ENCODE data around the gene C6orf15. TPM values are rescaled to one million over a fixed set of nuclear protein-coding genes. Genes with fewer than 3 reads are reported as not detected.
"Not testable (repeated sequence)": the region's sequence is repeated elsewhere in the genome, so short reads cannot be mapped to it uniquely, and the experiment has no call there.

The C6orf15 gene
- total RNA-seq, 1 donor = not detected

DNA sequence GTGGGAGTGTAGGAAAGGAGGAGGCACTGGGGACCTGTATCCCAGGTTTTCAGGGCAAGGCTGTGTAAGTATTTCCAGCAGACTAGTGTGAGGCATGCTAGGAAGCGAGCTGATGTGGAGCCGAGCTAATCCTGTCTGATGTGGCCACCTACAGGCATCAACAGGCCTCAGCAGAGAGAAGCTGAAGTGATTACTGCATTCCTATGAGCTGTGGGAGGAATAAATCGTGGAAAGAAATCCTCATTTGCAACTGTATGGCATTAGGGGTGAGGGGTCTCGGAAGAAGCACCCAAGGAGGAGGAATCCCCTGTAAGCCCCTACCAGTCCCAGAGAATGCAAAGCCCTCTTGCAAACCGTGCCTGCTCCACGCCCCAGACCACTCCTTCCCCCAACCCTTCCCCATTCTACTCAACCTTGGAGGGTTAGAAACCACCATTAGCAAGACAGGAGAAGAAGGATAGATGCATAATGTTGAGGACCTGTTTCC lies 41.6 kb downstream of the C6orf15 start:
- Histone ChIP-seq H3K27ac (ENCODE audit: low read depth, low read length) (no peak overlapping the region), H3K4me2 (ENCODE audit: insufficient read depth, low read length) (no peak overlapping the region), H3K27me3 (ENCODE audit: insufficient read depth, low read length) (no peaks in the 10 kb centered on the region), H4K20me1 (ENCODE audit: insufficient read depth, low read length) (no peaks in the 10 kb centered on the region), H3K79me2 (ENCODE audit: insufficient read depth, low read length) (no peaks in the 10 kb centered on the region), H3K36me3 (ENCODE audit: insufficient read depth, low read length) (no peaks in the 10 kb centered on the region), H2AFZ (ENCODE audit: low read length) (peak overlapping the region; percentile 54), H3K4me1 (ENCODE audit: insufficient read depth, low read length) (peaks cover 17% of the 10 kb centered on the region), H3K9me3 (ENCODE audit: low read depth, low read length) (no peaks in the 10 kb centered on the region), H3K4me3 (ENCODE audit: insufficient read depth, low read length) (no peak overlapping the region)
- peak; percentile 95 for DNase-seq (ENCODE audit: insufficient read length, low spot score, missing footprints)
- TF ChIP-seq, protein P1, sequence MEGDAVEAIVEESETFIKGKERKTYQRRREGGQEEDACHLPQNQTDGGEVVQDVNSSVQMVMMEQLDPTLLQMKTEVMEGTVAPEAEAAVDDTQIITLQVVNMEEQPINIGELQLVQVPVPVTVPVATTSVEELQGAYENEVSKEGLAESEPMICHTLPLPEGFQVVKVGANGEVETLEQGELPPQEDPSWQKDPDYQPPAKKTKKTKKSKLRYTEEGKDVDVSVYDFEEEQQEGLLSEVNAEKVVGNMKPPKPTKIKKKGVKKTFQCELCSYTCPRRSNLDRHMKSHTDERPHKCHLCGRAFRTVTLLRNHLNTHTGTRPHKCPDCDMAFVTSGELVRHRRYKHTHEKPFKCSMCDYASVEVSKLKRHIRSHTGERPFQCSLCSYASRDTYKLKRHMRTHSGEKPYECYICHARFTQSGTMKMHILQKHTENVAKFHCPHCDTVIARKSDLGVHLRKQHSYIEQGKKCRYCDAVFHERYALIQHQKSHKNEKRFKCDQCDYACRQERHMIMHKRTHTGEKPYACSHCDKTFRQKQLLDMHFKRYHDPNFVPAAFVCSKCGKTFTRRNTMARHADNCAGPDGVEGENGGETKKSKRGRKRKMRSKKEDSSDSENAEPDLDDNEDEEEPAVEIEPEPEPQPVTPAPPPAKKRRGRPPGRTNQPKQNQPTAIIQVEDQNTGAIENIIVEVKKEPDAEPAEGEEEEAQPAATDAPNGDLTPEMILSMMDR (IDR thresholded peaks at IDR 0.05; ENCODE audit: extremely low read depth, low read depth, low read length) = peak; percentile 84

DNA sequence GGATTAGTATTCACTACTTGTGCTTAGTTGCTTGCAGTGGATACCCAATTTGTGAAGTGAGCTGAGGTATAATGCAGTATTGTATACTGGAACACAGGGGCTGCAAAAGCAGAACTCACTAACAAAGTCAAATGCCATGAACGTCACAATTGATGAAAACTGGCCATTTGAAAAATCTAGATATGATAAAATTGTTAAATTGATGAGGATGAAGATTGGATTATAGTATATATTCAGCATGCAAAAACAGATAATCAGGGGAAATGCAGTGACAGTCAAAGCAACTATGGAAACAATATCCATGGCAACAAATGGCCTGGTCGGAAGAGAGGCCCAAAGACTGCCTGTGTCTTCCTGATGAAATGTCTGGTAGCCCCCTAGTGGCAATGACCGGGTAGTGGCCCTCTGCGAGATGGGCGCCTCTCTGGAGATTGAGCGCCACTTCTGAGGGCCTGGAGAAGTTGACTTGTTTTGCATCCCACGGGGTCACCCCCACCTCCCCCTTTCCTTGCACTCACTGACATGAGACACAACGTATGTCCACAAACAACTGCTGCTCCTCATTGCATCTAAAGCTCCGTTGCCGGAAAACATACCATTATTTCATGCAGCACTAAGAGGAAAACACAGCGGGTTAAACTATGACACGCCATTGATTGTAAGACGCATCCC lies 43.6 kb downstream of the C6orf15 start:
- peak; percentile 93 for DNase-seq (ENCODE audit: insufficient read length, low spot score, missing footprints)
- peaks cover 11% of the 10 kb centered on the region for H3K4me1 ChIP-seq (ENCODE audit: insufficient read depth, low read length)

DNA sequence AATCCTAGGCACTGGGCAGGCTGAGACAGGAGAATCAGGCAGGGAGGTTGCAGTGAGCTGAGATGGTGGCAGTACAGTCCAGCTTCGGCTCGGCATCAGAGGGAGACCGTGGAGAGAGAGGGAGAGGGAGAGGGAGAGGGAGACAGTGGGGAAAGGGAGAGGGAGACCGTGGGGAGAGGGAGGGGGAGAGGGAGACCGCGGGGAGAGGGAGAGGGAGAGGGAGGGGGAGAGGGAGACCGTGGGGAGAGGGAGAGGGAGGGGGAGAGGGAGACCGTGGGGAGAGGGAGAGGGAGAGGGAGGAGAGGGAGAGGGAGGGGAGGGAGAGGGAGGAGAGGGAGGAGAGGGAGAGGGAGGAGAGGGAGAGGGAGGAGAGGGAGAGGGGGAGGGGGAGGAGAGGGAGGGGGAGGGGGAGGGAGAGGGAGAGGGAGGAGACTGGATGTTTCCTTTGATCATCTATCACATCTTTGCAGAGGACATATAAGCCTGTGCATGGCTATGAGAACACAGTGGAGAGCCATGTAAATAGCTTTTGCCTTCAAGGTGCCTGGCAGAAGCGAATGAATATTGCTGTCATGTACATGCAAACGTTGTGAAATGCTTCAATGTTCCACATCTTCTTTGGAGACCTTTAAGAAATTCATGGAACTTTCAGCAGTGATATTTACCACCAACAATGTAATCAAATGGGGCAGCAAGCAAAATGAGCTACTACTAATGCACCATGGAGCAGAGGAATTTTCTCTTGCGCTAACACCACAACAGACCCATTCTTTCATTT lies 44.3 kb downstream of the C6orf15 start:
- peaks cover 10% of the 10 kb centered on the region for H3K4me1 ChIP-seq (ENCODE audit: insufficient read depth, low read length)
- not testable (repeated sequence) for H4K20me1 ChIP-seq (ENCODE audit: insufficient read depth, low read length); H3K27me3 ChIP-seq (ENCODE audit: insufficient read depth, low read length); H3K4me2 ChIP-seq (ENCODE audit: insufficient read depth, low read length); H3K79me2 ChIP-seq (ENCODE audit: insufficient read depth, low read length); H2AFZ ChIP-seq (ENCODE audit: low read length); H3K27ac ChIP-seq (ENCODE audit: low read depth, low read length); H3K36me3 ChIP-seq (ENCODE audit: insufficient read depth, low read length); H3K4me3 ChIP-seq (ENCODE audit: insufficient read depth, low read length); H3K9me3 ChIP-seq (ENCODE audit: low read depth, low read length); DNase-seq (ENCODE audit: insufficient read length, low spot score, missing footprints)

More for the DNA sequence above, 43.6 kb downstream of the C6orf15 start:
- H3K27me3 ChIP-seq (ENCODE audit: insufficient read depth, low read length) = no peaks in the 10 kb centered on the region
- H3K79me2 ChIP-seq (ENCODE audit: insufficient read depth, low read length) = no peaks in the 10 kb centered on the region
- H3K9me3 ChIP-seq (ENCODE audit: low read depth, low read length) = no peaks in the 10 kb centered on the region
- no peaks in the 10 kb centered on the region for H3K36me3 ChIP-seq (ENCODE audit: insufficient read depth, low read length)
- TF ChIP-seq, protein P1 (IDR thresholded peaks at IDR 0.05; ENCODE audit: extremely low read depth, low read depth, low read length) = peak; percentile 96
- no peak overlapping the region for H3K4me3 ChIP-seq (ENCODE audit: insufficient read depth, low read length)
- H3K27ac ChIP-seq (ENCODE audit: low read depth, low read length) = no peak overlapping the region
- no peak overlapping the region for H2AFZ ChIP-seq (ENCODE audit: low read length)
- no peak overlapping the region for H3K4me2 ChIP-seq (ENCODE audit: insufficient read depth, low read length)
- no peaks in the 10 kb centered on the region for H4K20me1 ChIP-seq (ENCODE audit: insufficient read depth, low read length)

DNA sequence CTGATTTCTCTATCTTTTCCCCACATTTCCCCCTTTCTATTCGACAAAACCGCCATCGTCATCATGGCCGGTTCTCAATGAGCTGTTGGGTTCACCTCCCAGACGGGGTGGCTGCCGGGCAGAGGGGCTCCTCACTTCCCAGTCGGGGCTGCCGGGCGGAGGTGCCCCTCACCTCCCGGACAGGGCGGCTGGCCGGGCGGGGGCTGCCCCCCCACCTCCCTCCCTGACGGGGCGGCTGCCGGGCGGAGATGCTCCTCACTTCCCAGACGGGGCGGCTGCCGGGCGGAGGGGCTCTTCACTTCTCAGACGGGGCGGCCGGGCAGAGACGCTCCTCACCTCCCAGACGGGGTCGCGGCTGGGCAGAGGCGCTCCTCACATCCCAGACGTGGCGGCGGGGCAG lies 45.3 kb downstream of the C6orf15 start:
- DNase-seq (ENCODE audit: insufficient read length, low spot score, missing footprints); H3K4me3 ChIP-seq (ENCODE audit: insufficient read depth, low read length); H3K27ac ChIP-seq (ENCODE audit: low read depth, low read length); H3K9me3 ChIP-seq (ENCODE audit: low read depth, low read length); H3K4me1 ChIP-seq (ENCODE audit: insufficient read depth, low read length); H3K4me2 ChIP-seq (ENCODE audit: insufficient read depth, low read length); H2AFZ ChIP-seq (ENCODE audit: low read length); H3K79me2 ChIP-seq (ENCODE audit: insufficient read depth, low read length); H4K20me1 ChIP-seq (ENCODE audit: insufficient read depth, low read length); H3K27me3 ChIP-seq (ENCODE audit: insufficient read depth, low read length); H3K36me3 ChIP-seq (ENCODE audit: insufficient read depth, low read length): not testable (repeated sequence)
